ENCODE results near the gene RASGRF1.

The RASGRF1 gene

GRCh38 chr15:78988361-78988911, 102.1 kb downstream of the RASGRF1 start:
- Histone ChIP-seq H3K36me3 (ENCODE audit: control insufficient read depth in 2 of 2, insufficient read depth in 2 of 2, low read length in 2 of 2) (no peaks in the 10 kb centered on the region), H3K9ac (ENCODE audit: low read length in 2 of 2) (no peak overlapping the region), H3K4me3 (ENCODE audit: low read length in 2 of 2) (no peak overlapping the region), H3K27me3 (ENCODE audit: control insufficient read depth in 1 of 2, insufficient read depth in 2 of 2, low read length in 2 of 2) (no peaks in the 10 kb centered on the region), H3K27ac (ENCODE audit: low read length) (peak overlapping the region; percentile 71), H3K4me1 (ENCODE audit: control insufficient read depth, insufficient read depth, low read length) (peaks cover 26% of the 10 kb centered on the region), H3K9me3 (ENCODE audit: control insufficient read depth in 2 of 2, low read length in 2 of 2) (no peaks in the 10 kb centered on the region)

- no peak overlapping the region for H3K4me3 ChIP-seq (ENCODE audit: low read length in 2 of 2)
- H3K9me3 ChIP-seq (ENCODE audit: control insufficient read depth in 2 of 2, low read length in 2 of 2): no peaks in the 10 kb centered on the region
- H3K9ac ChIP-seq (ENCODE audit: low read length in 2 of 2): no peak overlapping the region
- H3K27ac ChIP-seq (ENCODE audit: low read length): peak overlapping the region; percentile 71
- H3K27me3 ChIP-seq (ENCODE audit: control insufficient read depth in 1 of 2, insufficient read depth in 2 of 2, low read length in 2 of 2): no peaks in the 10 kb centered on the region
- H3K36me3 ChIP-seq (ENCODE audit: control insufficient read depth in 2 of 2, insufficient read depth in 2 of 2, low read length in 2 of 2): no peaks in the 10 kb centered on the region
- peaks cover 26% of the 10 kb centered on the region for H3K4me1 ChIP-seq (ENCODE audit: control insufficient read depth, insufficient read depth, low read length)
Observed at GRCh38 chr15:78987556-78988360, 102.8 kb downstream of the RASGRF1 start.

GRCh38 chr15:78985859-78986475, 104.6 kb downstream of the RASGRF1 start:
- H3K9me3 ChIP-seq (ENCODE audit: control insufficient read depth in 2 of 2, low read length in 2 of 2): no peaks in the 10 kb centered on the region

GRCh38 chr15:78984041-78984440, 106.5 kb downstream of the RASGRF1 start:
- Histone ChIP-seq H3K4me3 (ENCODE audit: low read length in 2 of 2) (no peak overlapping the region), H3K27me3 (ENCODE audit: control insufficient read depth in 1 of 2, insufficient read depth in 2 of 2, low read length in 2 of 2) (no peaks in the 10 kb centered on the region), H3K36me3 (ENCODE audit: control insufficient read depth in 2 of 2, insufficient read depth in 2 of 2, low read length in 2 of 2) (no peaks in the 10 kb centered on the region), H3K9me3 (ENCODE audit: control insufficient read depth in 2 of 2, low read length in 2 of 2) (no peaks in the 10 kb centered on the region), H3K9ac (ENCODE audit: low read length in 2 of 2) (no peak overlapping the region), H3K27ac (ENCODE audit: low read length) (no peak overlapping the region), H3K4me1 (ENCODE audit: control insufficient read depth, insufficient read depth, low read length) (peaks cover 10% of the 10 kb centered on the region)

More at GRCh38 chr15:78985859-78986475, 104.6 kb downstream of the RASGRF1 start:
- no peak overlapping the region for H3K9ac ChIP-seq (ENCODE audit: low read length in 2 of 2)
- no peak overlapping the region for H3K4me3 ChIP-seq (ENCODE audit: low read length in 2 of 2)
- H3K36me3 ChIP-seq (ENCODE audit: control insufficient read depth in 2 of 2, insufficient read depth in 2 of 2, low read length in 2 of 2): no peaks in the 10 kb centered on the region
- peaks cover 18% of the 10 kb centered on the region for H3K4me1 ChIP-seq (ENCODE audit: control insufficient read depth, insufficient read depth, low read length)
- H3K27me3 ChIP-seq (ENCODE audit: control insufficient read depth in 1 of 2, insufficient read depth in 2 of 2, low read length in 2 of 2): no peaks in the 10 kb centered on the region
- no peak overlapping the region for H3K27ac ChIP-seq (ENCODE audit: low read length)

- no peaks in the 10 kb centered on the region for H3K27me3 ChIP-seq (ENCODE audit: control insufficient read depth in 1 of 2, insufficient read depth in 2 of 2, low read length in 2 of 2)
- no peak overlapping the region for H3K27ac ChIP-seq (ENCODE audit: low read length)
- H3K9ac ChIP-seq (ENCODE audit: low read length in 2 of 2): no peak overlapping the region
- H3K4me1 ChIP-seq (ENCODE audit: control insufficient read depth, insufficient read depth, low read length): peaks cover 8% of the 10 kb centered on the region
- H3K9me3 ChIP-seq (ENCODE audit: control insufficient read depth in 2 of 2, low read length in 2 of 2): no peaks in the 10 kb centered on the region
- no peak overlapping the region for H3K4me3 ChIP-seq (ENCODE audit: low read length in 2 of 2)
- no peaks in the 10 kb centered on the region for H3K36me3 ChIP-seq (ENCODE audit: control insufficient read depth in 2 of 2, insufficient read depth in 2 of 2, low read length in 2 of 2)
Observed at GRCh38 chr15:78983146-78983918, 107.2 kb downstream of the RASGRF1 start.

- peaks cover 5% of the 10 kb centered on the region for H3K4me1 ChIP-seq (ENCODE audit: control insufficient read depth, insufficient read depth, low read length)
- no peak overlapping the region for H3K27ac ChIP-seq (ENCODE audit: low read length)
- no peak overlapping the region for H3K9ac ChIP-seq (ENCODE audit: low read length in 2 of 2)
- no peak overlapping the region for H3K4me3 ChIP-seq (ENCODE audit: low read length in 2 of 2)
- H3K9me3 ChIP-seq (ENCODE audit: control insufficient read depth in 2 of 2, low read length in 2 of 2): no peaks in the 10 kb centered on the region
- no peaks in the 10 kb centered on the region for H3K27me3 ChIP-seq (ENCODE audit: control insufficient read depth in 1 of 2, insufficient read depth in 2 of 2, low read length in 2 of 2)
- no peaks in the 10 kb centered on the region for H3K36me3 ChIP-seq (ENCODE audit: control insufficient read depth in 2 of 2, insufficient read depth in 2 of 2, low read length in 2 of 2)
Observed at GRCh38 chr15:78982736-78983135, 107.8 kb downstream of the RASGRF1 start.

GRCh38 chr15:78981532-78982313, 108.9 kb downstream of the RASGRF1 start:
- H3K4me3 ChIP-seq (ENCODE audit: low read length in 2 of 2): no peak overlapping the region
- H3K4me1 ChIP-seq (ENCODE audit: control insufficient read depth, insufficient read depth, low read length): peaks cover 5% of the 10 kb centered on the region
- H3K9ac ChIP-seq (ENCODE audit: low read length in 2 of 2): no peak overlapping the region
- H3K27me3 ChIP-seq (ENCODE audit: control insufficient read depth in 1 of 2, insufficient read depth in 2 of 2, low read length in 2 of 2): no peaks in the 10 kb centered on the region
- H3K27ac ChIP-seq (ENCODE audit: low read length): no peak overlapping the region
- no peaks in the 10 kb centered on the region for H3K9me3 ChIP-seq (ENCODE audit: control insufficient read depth in 2 of 2, low read length in 2 of 2)
- H3K36me3 ChIP-seq (ENCODE audit: control insufficient read depth in 2 of 2, insufficient read depth in 2 of 2, low read length in 2 of 2): no peaks in the 10 kb centered on the region

GRCh38 chr15:78979456-78980320, 110.9 kb downstream of the RASGRF1 start:
- no peak overlapping the region for H3K9ac ChIP-seq (ENCODE audit: low read length in 2 of 2)
- no peak overlapping the region for H3K27ac ChIP-seq (ENCODE audit: low read length)
- no peak overlapping the region for H3K4me3 ChIP-seq (ENCODE audit: low read length in 2 of 2)
- H3K4me1 ChIP-seq (ENCODE audit: control insufficient read depth, insufficient read depth, low read length): peaks cover 5% of the 10 kb centered on the region
- H3K36me3 ChIP-seq (ENCODE audit: control insufficient read depth in 2 of 2, insufficient read depth in 2 of 2, low read length in 2 of 2): no peaks in the 10 kb centered on the region
- no peaks in the 10 kb centered on the region for H3K9me3 ChIP-seq (ENCODE audit: control insufficient read depth in 2 of 2, low read length in 2 of 2)
- H3K27me3 ChIP-seq (ENCODE audit: control insufficient read depth in 1 of 2, insufficient read depth in 2 of 2, low read length in 2 of 2): no peaks in the 10 kb centered on the region

DNA sequence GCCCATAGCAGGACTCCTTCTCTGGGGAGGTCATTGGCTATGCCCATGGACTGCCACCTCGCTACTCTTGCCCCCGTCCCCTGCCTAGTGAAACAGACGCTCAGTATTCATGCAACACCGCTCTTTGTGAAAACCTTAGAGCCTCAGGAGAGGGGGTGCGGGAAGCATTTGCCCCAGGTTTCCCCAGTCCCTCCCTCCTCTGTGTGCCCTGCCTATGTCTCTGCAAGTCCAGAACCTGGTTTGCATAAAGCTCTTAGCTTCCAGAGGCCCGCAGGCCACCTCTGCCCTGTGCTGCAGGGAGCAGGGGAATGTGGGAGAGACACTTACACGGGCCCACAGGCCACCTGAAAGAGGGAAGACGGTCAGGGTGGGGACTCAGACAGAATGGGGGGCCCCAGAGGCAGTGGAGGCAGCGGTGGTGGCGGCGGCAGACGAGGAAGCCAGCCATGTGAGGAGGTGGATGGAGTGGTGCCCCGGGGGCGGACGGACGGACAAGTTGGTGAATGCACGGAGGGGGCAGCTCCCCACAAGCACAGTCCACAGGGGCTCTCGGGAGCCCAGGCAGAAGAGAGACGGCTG, 111.9 kb downstream of the RASGRF1 start:
- Histone ChIP-seq H3K4me1 (ENCODE audit: control insufficient read depth, insufficient read depth, low read length) (peaks cover 5% of the 10 kb centered on the region), H3K36me3 (ENCODE audit: control insufficient read depth in 2 of 2, insufficient read depth in 2 of 2, low read length in 2 of 2) (no peaks in the 10 kb centered on the region), H3K27ac (ENCODE audit: low read length) (no peak overlapping the region)

More for the DNA sequence above, 111.9 kb downstream of the RASGRF1 start:
- Histone ChIP-seq H3K4me3 (ENCODE audit: low read length in 2 of 2) (no peak overlapping the region), H3K9ac (ENCODE audit: low read length in 2 of 2) (no peak overlapping the region), H3K27me3 (ENCODE audit: control insufficient read depth in 1 of 2, insufficient read depth in 2 of 2, low read length in 2 of 2) (no peaks in the 10 kb centered on the region), H3K9me3 (ENCODE audit: control insufficient read depth in 2 of 2, low read length in 2 of 2) (no peaks in the 10 kb centered on the region)

Measured in stomach smooth muscle (tissue), 2 donors.